C4-2B (cell line): ENCODE measurements around the gene P2RY8.
"Not testable (repeated sequence)": the region's sequence is repeated elsewhere in the genome, so short reads cannot be mapped to it uniquely, and the experiment has no call there.

Experiments
- ZFX ChIP-seq: fragments of 450-650 bp; IDR thresholded peaks from 2 replicates; pipeline ENCODE4 v1.6.1; 2017
- TF ChIP-seq, protein P1 (sequence below): fragments of 450-650 bp; conservative IDR thresholded peaks from 2 replicates; pipeline ENCODE4 v1.5.1; 2017; ENCODE audit warnings: mild to moderate bottlenecking

DNA sequence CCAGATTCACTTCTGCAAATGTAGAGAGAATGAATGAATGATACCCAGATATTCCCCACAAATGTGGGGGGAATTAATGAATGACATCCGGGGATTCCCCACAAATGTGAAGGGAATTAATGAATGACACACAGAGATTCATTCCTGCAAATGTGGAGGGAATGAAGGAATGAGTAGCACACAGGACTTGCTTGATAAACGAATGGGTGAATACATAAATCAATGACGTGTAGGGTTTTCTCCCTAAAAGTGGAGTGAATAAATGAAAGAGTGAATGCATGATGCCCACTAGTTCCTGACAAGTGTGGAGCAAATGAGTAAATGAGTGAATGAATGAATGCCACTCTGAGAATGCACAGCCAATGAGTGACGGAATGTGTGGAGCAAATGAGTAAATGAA lies 45.7 kb downstream of the P2RY8 start:
- TF ChIP-seq, protein P1, sequence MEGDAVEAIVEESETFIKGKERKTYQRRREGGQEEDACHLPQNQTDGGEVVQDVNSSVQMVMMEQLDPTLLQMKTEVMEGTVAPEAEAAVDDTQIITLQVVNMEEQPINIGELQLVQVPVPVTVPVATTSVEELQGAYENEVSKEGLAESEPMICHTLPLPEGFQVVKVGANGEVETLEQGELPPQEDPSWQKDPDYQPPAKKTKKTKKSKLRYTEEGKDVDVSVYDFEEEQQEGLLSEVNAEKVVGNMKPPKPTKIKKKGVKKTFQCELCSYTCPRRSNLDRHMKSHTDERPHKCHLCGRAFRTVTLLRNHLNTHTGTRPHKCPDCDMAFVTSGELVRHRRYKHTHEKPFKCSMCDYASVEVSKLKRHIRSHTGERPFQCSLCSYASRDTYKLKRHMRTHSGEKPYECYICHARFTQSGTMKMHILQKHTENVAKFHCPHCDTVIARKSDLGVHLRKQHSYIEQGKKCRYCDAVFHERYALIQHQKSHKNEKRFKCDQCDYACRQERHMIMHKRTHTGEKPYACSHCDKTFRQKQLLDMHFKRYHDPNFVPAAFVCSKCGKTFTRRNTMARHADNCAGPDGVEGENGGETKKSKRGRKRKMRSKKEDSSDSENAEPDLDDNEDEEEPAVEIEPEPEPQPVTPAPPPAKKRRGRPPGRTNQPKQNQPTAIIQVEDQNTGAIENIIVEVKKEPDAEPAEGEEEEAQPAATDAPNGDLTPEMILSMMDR: not testable (repeated sequence)
- TF ChIP-seq ZFX: not testable (repeated sequence)
